ENCODE results near the gene ORAI1.
A peak's percentile ranks its signal among the peaks of the same experiment; 100 is the strongest.

The ORAI1 gene

DNA sequence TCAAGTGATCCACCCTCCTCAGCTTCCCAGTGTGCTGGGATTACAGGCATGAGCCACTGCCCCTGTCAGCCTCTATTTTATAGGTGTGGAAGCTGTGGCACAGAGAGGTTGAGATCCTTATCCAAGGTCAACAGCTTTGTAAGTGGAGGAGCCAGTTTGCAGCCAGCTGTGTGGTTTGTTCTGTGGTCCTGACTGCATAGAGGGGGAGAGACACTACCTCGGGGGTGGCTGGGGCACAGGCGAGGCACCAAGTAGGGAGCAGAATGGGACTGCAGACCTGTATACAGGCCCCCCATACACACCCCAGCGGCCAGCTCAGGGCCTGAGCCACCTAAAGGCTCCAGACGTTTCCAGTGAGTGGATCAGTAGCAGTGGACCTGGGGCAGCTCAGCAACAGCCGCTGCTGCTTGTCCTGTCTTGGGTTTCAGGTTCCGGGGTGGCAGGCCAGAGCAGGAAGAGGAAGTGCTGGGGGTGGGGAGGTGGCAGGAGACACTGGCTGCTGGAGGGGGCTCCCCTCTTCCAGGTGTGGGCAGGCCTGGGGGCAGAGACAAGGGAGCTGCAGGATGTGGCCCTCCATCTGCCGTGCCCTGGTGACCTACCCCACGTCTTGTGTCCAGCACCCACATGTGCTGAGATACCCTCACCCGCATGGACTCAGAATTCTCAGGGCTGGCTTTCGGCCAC lies 11.0 kb downstream of the ORAI1 start:
- peak; percentile 68 for DNase-seq (ENCODE audit: low read depth)
- no peak overlapping the region for H3K4me3 ChIP-seq (ENCODE audit: low read depth, low read length)
- TF ChIP-seq, protein P1, sequence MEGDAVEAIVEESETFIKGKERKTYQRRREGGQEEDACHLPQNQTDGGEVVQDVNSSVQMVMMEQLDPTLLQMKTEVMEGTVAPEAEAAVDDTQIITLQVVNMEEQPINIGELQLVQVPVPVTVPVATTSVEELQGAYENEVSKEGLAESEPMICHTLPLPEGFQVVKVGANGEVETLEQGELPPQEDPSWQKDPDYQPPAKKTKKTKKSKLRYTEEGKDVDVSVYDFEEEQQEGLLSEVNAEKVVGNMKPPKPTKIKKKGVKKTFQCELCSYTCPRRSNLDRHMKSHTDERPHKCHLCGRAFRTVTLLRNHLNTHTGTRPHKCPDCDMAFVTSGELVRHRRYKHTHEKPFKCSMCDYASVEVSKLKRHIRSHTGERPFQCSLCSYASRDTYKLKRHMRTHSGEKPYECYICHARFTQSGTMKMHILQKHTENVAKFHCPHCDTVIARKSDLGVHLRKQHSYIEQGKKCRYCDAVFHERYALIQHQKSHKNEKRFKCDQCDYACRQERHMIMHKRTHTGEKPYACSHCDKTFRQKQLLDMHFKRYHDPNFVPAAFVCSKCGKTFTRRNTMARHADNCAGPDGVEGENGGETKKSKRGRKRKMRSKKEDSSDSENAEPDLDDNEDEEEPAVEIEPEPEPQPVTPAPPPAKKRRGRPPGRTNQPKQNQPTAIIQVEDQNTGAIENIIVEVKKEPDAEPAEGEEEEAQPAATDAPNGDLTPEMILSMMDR (IDR thresholded peaks at IDR 0.05; ENCODE audit: insufficient read depth, low read depth, low read length, missing control alignments), result no peak

DNA sequence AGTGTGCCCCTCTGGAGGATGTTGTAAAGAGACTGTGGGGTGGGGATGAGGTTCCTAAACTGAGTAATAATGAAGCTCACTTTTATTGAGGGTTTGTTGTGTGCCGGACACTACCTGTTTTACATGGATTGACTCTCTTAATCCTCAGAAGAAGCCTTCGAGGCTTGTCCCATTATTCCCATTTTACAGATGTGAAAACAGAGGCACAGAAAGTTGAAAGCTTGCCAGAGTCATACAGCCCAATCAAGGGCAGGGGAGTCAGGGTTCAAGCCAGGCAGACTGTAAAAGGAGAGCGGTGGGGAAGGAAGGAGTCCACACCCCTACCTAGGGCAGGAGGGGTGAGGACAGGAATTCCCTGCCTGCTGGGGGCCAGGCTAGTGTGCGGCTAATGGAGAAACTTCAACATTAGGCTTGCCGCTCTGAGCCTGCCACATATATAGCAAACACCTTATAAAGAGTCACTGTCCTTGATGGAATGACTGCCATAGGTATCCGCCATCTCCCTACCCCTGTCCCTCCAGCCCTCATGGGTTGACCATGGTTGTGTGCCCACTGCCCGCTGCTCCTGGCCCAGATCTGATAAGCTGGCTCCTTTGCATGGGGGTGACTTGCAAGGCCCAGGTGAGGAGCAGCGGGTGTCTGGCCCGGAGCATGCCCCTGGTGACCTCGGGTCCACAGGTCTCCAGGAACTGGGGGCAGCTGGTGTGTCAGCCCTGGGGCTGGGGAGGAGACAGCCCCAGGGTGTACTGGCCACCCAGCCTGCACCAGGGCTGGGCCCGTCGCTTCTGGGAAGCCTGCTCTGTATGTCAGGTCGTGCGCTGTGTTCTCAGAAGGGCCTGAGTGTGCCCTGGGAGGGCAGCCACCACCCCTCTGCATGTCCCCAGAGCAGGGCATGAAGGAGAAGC lies 12.2 kb downstream of the ORAI1 start:
- TF ChIP-seq, protein P1 (IDR thresholded peaks at IDR 0.05; ENCODE audit: insufficient read depth, low read depth, low read length, missing control alignments), result no peak
- DNase-seq (ENCODE audit: low read depth), result no peak
- H3K4me3 ChIP-seq (ENCODE audit: low read depth, low read length), result no peak overlapping the region

DNA sequence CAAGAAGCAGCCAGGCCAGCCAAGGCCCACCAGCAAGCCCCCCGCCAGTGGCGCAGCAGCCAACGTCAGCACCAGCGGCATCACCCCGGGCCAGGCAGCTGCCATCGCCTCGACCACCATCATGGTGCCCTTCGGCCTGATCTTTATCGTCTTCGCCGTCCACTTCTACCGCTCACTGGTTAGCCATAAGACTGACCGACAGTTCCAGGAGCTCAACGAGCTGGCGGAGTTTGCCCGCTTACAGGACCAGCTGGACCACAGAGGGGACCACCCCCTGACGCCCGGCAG lies 15.0 kb downstream of the ORAI1 start:
- no peak for DNase-seq (ENCODE audit: low read depth)
- no peak overlapping the region for H3K4me3 ChIP-seq (ENCODE audit: low read depth, low read length)
- TF ChIP-seq, protein P1 (IDR thresholded peaks at IDR 0.05; ENCODE audit: insufficient read depth, low read depth, low read length, missing control alignments), result no peak

DNA sequence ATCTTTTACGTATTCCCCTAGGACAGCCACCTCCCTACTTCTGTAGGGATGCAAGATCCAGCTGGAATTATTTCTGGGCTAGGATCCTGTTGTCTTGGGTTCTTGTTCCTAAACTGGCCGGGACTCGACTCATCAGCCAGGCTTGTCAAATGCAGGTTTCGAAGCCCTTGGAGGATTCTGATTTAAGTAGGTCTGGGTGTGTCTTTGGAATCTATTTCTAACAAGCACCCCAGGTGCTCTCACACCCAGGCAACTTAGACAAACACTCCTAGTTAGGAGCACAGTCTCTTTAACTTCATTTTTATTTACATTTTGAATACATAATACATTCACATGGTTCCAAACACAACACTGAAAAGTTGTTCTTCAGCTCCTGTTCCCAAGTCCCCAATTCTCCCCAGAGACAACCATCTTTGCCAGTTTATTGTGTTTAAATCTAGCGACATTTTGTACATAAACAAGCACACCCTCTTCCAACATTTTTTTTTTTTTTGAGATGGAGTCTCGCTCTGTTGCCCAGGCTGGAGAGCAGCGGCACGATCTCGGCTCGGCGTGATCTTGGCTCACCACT lies 22.2 kb downstream of the ORAI1 start:
- DNase-seq (ENCODE audit: low read depth), result no peak
- TF ChIP-seq, protein P1 (IDR thresholded peaks at IDR 0.05; ENCODE audit: insufficient read depth, low read depth, low read length, missing control alignments), result no peak
- no peak overlapping the region for H3K4me3 ChIP-seq (ENCODE audit: low read depth, low read length)

DNA sequence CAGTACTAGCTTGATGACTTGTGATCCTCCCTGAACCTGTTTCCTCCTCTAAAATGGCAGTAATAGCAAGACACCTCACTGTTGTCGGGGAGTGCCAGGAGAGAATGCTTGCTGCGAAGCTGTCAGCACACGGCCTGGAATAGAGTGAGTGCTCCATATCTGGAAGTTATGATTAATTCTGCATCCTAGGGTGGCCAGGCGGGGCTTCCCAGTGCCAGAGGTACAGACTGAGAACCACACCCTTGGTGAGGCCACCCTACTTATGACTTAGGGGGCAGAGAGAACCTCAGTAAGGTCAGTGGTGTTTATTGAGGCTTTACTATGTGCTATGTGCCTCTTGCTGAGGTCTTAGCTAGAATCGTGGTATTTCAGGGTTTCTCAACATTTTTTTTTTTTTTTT lies 23.0 kb downstream of the ORAI1 start:
- TF ChIP-seq, protein P1 (IDR thresholded peaks at IDR 0.05; ENCODE audit: insufficient read depth, low read depth, low read length, missing control alignments), result no peak
- H3K4me3 ChIP-seq (ENCODE audit: low read depth, low read length), result no peak overlapping the region
- DNase-seq (ENCODE audit: low read depth), result no peak

DNA sequence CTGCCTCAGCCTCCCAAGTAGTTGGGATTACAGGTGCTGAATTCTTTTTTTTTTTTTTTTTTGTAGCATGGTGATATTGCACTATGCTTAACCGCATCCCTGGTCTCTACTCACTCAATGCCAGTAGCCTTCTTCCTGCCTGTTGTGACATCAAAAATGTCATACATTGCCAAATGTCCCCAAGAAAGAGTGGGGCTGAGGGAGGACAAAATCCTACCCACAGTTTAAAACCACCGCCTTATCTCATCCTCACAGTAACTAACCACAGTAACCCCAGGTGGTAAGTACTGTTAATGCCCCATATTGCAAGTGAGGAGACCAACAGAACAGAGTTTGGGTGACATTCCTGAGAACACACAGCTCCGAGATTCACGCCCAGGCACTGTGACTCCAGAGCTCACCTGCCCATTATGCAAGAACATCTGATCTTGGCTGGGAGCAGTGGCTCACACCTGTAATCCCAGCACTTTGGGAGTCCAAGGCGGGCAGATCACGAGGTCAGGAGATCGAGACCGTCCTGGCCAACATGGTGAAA lies 23.6 kb downstream of the ORAI1 start:
- TF ChIP-seq, protein P1 (IDR thresholded peaks at IDR 0.05; ENCODE audit: insufficient read depth, low read depth, low read length, missing control alignments), result no peak
- no peak for DNase-seq (ENCODE audit: low read depth)

More for the DNA sequence above, 23.6 kb downstream of the ORAI1 start:
- H3K4me3 ChIP-seq (ENCODE audit: low read depth, low read length), result no peak overlapping the region
